HCT116 (cell line): ENCODE measurements around the gene NTNG1. TPM values are rescaled to one million over a fixed set of nuclear protein-coding genes. Genes with fewer than 3 reads are reported as not detected.

Experiments used
- ATAC-seq: fragments of 200-7000 bp; cut with Tn5 transposase; 2 replicates; pipeline ENCODE4 v1.9.1; 2020; ENCODE audit warnings: mild to moderate bottlenecking, moderate library complexity
- BruUV-seq: library from RNA; stranded (reverse); fragments of 400-500 nt; replicated peaks from 2 replicates; lab custom pipeline; 2021; lab: Mats Ljungman, UMichigan
- CTCF ChIA-PET: fragments of 300-600 bp; sonication (Branson Sonifier 250); formaldehyde crosslinking; loops from one replicate; lab custom pipeline; 2021; ENCODE audit warnings: antibody characterized with exemption; lab: Charles Lee
- POLR2A ChIA-PET: fragments of 300-600, 350-600 bp; sonication (Branson Sonifier 250); formaldehyde crosslinking; loops from one replicate; lab custom pipeline; 2021; ENCODE audit warnings: antibody characterized with exemption; lab: Charles Lee
- RAD21 ChIA-PET, 2 experiments: fragments of 300-600 bp; sonication (Branson Sonifier 250); formaldehyde crosslinking; loops; one replicate each; lab custom pipeline; 2023; ENCODE audit warnings: low total read pairs in 2 of 2; ENCODE audit not compliant: uncharacterized antibody in 2 of 2, unreplicated experiment in 2 of 2, low non-redundant PET in 1 of 2; lab: Charles Lee
- DNase-seq: peaks from one replicate; pipeline ENCODE4 v3.0.0-alpha.2; 2010; ENCODE audit warnings: low read depth, low spot score
- H2AFZ ChIP-seq: fragments of 200-600 bp; shearing (Covaris generic), sonication (generic); 2 replicates; pipeline ENCODE4 v1.6.1; 2017; ENCODE audit warnings: low read depth, mixed run types, mixed read lengths, antibody characterized with exemption, low read length; ENCODE audit not compliant: poor library complexity, severe bottlenecking
- H3K27ac ChIP-seq: 2 replicates; pipeline ENCODE4 v1.5.1; 2012; ENCODE audit warnings: low read depth, low read length
- H3K27me3 ChIP-seq: fragments of 200-600 bp; sonication (generic); 2 replicates; pipeline ENCODE4 v1.6.1; 2016; ENCODE audit warnings: mixed run types, low read length, mixed read lengths; ENCODE audit not compliant: insufficient read depth
- H3K36me3 ChIP-seq, 2 experiments: fragments of 200-500 bp in 1 of 2; fragments of 200-600 bp in 1 of 2; sonication (Bioruptor generic) in 1 of 2; sonication (generic) in 1 of 2; 2 replicates each; pipeline versions ENCODE4 v1.5.1 to v1.6.1; 2014 to 2016; ENCODE audit warnings: low read length in 2 of 2, inconsistent platforms in 1 of 2, mixed read lengths in 1 of 2, mixed run types in 1 of 2; ENCODE audit not compliant: insufficient read depth in 2 of 2, control insufficient read depth in 1 of 2
- H3K4me1 ChIP-seq, 2 experiments: fragments of 200-600 bp in 1 of 2; sonication (generic) in 1 of 2; 2 replicates each; pipeline versions ENCODE4 v1.5.1 to v1.6.1; 2012 to 2017; ENCODE audit warnings: low read length in 2 of 2, inconsistent platforms in 1 of 2, mild to moderate bottlenecking in 1 of 2, mixed read lengths in 1 of 2, mixed run types in 1 of 2, moderate library complexity in 1 of 2; ENCODE audit not compliant: insufficient read depth in 2 of 2, control insufficient read depth in 1 of 2
- H3K4me2 ChIP-seq: fragments of 200-600 bp; sonication (generic); 2 replicates; pipeline ENCODE4 v1.6.1; 2017; ENCODE audit warnings: mixed run types, low read length, mixed read lengths
- H3K4me3 ChIP-seq, 2 experiments: fragments of 200-600 bp in 1 of 2; sonication (generic) in 1 of 2; replicated peaks in 1 of 2; 2 replicates each; pipeline ENCODE4 v1.5.1; 2011 to 2016; ENCODE audit warnings: low read length in 2 of 2, control low read depth in 1 of 2, low read depth in 1 of 2, mild to moderate bottlenecking in 1 of 2, mixed read lengths in 1 of 2, mixed run types in 1 of 2
- H3K79me2 ChIP-seq: fragments of 200-600 bp; sonication (generic); 2 replicates; pipeline ENCODE4 v1.6.1; 2017; ENCODE audit warnings: mild to moderate bottlenecking, mixed run types, low read length, moderate library complexity, mixed read lengths; ENCODE audit not compliant: insufficient read depth
- H3K9ac ChIP-seq: fragments of 200-600 bp; sonication (generic); 2 replicates; pipeline ENCODE4 v1.6.1; 2016; ENCODE audit warnings: low read length, mixed read lengths
- H3K9me2 ChIP-seq: fragments of 200-600 bp; sonication (generic), shearing (Covaris generic); 2 replicates; pipeline ENCODE4 v1.6.1; 2017; ENCODE audit warnings: mixed run types, mild to moderate bottlenecking, moderate library complexity; ENCODE audit not compliant: insufficient read depth
- H3K9me3 ChIP-seq, 2 experiments: fragments of 200-500 bp in 1 of 2; fragments of 200-600 bp in 1 of 2; sonication (Bioruptor generic) in 1 of 2; sonication (generic) in 1 of 2; 2 replicates each; pipeline ENCODE4 v1.6.1; 2014 to 2017; ENCODE audit warnings: low read length in 2 of 2, mixed read lengths in 2 of 2, inconsistent platforms in 1 of 2, low read depth in 1 of 2, mild to moderate bottlenecking in 1 of 2, mixed run types in 1 of 2, moderate library complexity in 1 of 2; ENCODE audit not compliant: control insufficient read depth in 1 of 2, insufficient read depth in 1 of 2
- H4K20me1 ChIP-seq: fragments of 200-600 bp; sonication (generic), shearing (Covaris generic); 2 replicates; pipeline ENCODE4 v1.6.1; 2017; ENCODE audit warnings: mixed run types, mild to moderate bottlenecking, moderate library complexity; ENCODE audit not compliant: insufficient read depth
- ATF3 ChIP-seq: IDR thresholded peaks from 2 replicates; pipeline ENCODE4 v1.6.1; 2012
- CBX3 ChIP-seq: IDR thresholded peaks from 2 replicates; pipeline ENCODE4 v1.6.1; 2012; ENCODE audit warnings: low read depth
- CEBPB ChIP-seq: IDR thresholded peaks from 2 replicates; pipeline ENCODE4 v1.6.1; 2012; ENCODE audit warnings: low read depth
- EGR1 ChIP-seq: IDR thresholded peaks from 2 replicates; pipeline ENCODE4 v1.6.1; 2012; ENCODE audit warnings: low read depth
- ELF1 ChIP-seq: IDR thresholded peaks from 2 replicates; pipeline ENCODE4 v1.6.1; 2012; ENCODE audit warnings: low read depth, borderline replicate concordance
- EZH2phosphoT487 ChIP-seq: fragments of 200-600 bp; IDR thresholded peaks from 2 replicates; pipeline ENCODE4 v1.6.1; 2018; ENCODE audit warnings: antibody characterized with exemption, borderline replicate concordance
- FOSL1 ChIP-seq: IDR thresholded peaks from 2 replicates; pipeline ENCODE4 v1.6.1; 2012; ENCODE audit warnings: low read depth
- JUND ChIP-seq: IDR thresholded peaks from 2 replicates; pipeline ENCODE4 v1.6.1; 2012
- POLR2A ChIP-seq: IDR thresholded peaks from 2 replicates; pipeline ENCODE4 v1.7.0; 2011; ENCODE audit warnings: borderline replicate concordance; ENCODE audit not compliant: insufficient read depth, insufficient read length; ENCODE audit errors: extremely low read depth
- POLR2AphosphoS5 ChIP-seq: IDR thresholded peaks from 2 replicates; pipeline ENCODE4 v1.6.1; 2011; ENCODE audit warnings: mild to moderate bottlenecking, low read depth, low read length, moderate library complexity
- RAD21 ChIP-seq: IDR thresholded peaks from 2 replicates; pipeline ENCODE4 v1.6.1; 2012; ENCODE audit warnings: low read depth, mild to moderate bottlenecking
- SRF ChIP-seq: IDR thresholded peaks from 2 replicates; pipeline ENCODE4 v1.6.1; 2012; ENCODE audit warnings: low read depth
- YY1 ChIP-seq: IDR thresholded peaks from 2 replicates; pipeline ENCODE4 v1.6.1; 2011; ENCODE audit warnings: low read length, low read depth, moderate library complexity, mild to moderate bottlenecking; ENCODE audit not compliant: insufficient replicate concordance; ENCODE audit errors: extremely low read depth
- ZFX ChIP-seq: fragments of 450-650 bp; IDR thresholded peaks from 2 replicates; pipeline ENCODE4 v1.6.1; 2017
- ZNF274 ChIP-seq: fragments of 200-500 bp; sonication (Bioruptor generic); IDR thresholded peaks from 2 replicates; pipeline ENCODE4 v1.6.1; 2014; ENCODE audit warnings: mild to moderate bottlenecking, low read depth, low read length, inconsistent platforms
- intact Hi-C: fragments of 100-400 bp; cut with micrococcal nuclease; formaldehyde crosslinking; loops from 2 replicates; pipeline ENCODE4 v1.10.0; 2022
- total RNA-seq: library from RNA; stranded (reverse); gene quantifications from one replicate; pipeline ENCODE4 v1.2.1, GENCODE V29; 2021; ENCODE audit not compliant: unreplicated experiment

Gene NTNG1
- total RNA-seq, 1 experiment from 2014 or later: not detected

GRCh38 chr1:107138767-107139445, 1.9 kb upstream of the NTNG1 start:
- CTCF ChIA-PET: no interaction called here
- no peak overlapping the region for H3K4me3 ChIP-seq

More at GRCh38 chr1:107138767-107139445, 1.9 kb upstream of the NTNG1 start:
- Histone ChIP-seq H4K20me1 (no peaks in the 10 kb centered on the region), H3K79me2 (no peaks in the 10 kb centered on the region), H3K27me3 (no peaks in the 10 kb centered on the region), H3K4me1 (no peaks in the 10 kb centered on the region), H3K36me3 (no peaks in the 10 kb centered on the region), H2AFZ (no peak overlapping the region), H3K9me2 (no peaks in the 10 kb centered on the region), H3K9me3 (no peaks in the 10 kb centered on the region; a peak in 1 of 4 replicates), H3K4me2 (no peak overlapping the region), H3K27ac (no peak overlapping the region), H3K9ac (no peak overlapping the region)
- POLR2A ChIA-PET: no interaction called here
- intact Hi-C loops: no loop called here
- RAD21 ChIA-PET: no interaction called here
- BruUV-seq: no TSS peak
- DNase-seq (no peak), ATAC-seq (no peak)
- TF ChIP-seq ZNF274 (no peak), CEBPB (no peak), ATF3 (no peak), RAD21 (no peak), EZH2phosphoT487 (no peak), ELF1 (no peak), YY1 (no peak), SRF (no peak), ZFX (no peak), POLR2A (no peak), POLR2AphosphoS5 (no peak), EGR1 (no peak), JUND (no peak), FOSL1 (no peak), CBX3 (no peak)
